Fibroblast of lung (primary cell): Measurements from ENCODE around the gene DAPK1. TPM values are rescaled to one million over a fixed set of nuclear protein-coding genes. Genes with fewer than 3 reads are reported as not detected.
A peak's percentile ranks its signal among the peaks of the same experiment; 100 is the strongest.

ENCODE experiments used
- DNase-seq, 2 donors: peaks; one replicate each; pipeline versions ENCODE4 v3.0.0 to v3.0.0-alpha.2; 2010; ENCODE audit warnings: low read depth in 2 of 2
- H2AFZ ChIP-seq: 2 replicates; pipeline ENCODE4 v1.5.1; 2012; ENCODE audit warnings: low read length, control low read depth, inconsistent platforms
- H3K27ac ChIP-seq: 2 replicates; pipeline ENCODE4 v1.5.1; 2011; ENCODE audit warnings: low read length, control low read depth; ENCODE audit not compliant: insufficient read depth
- H3K27me3 ChIP-seq: 2 replicates; pipeline ENCODE4 v1.5.1; 2011; ENCODE audit warnings: mild to moderate bottlenecking, low read length; ENCODE audit not compliant: control insufficient read depth, insufficient read depth
- H3K36me3 ChIP-seq: 2 replicates; pipeline ENCODE4 v1.5.1; 2011; ENCODE audit warnings: low read length; ENCODE audit not compliant: control insufficient read depth, insufficient read depth
- H3K4me1 ChIP-seq: 2 replicates; pipeline ENCODE4 v1.5.1; 2011; ENCODE audit warnings: low read length; ENCODE audit not compliant: control insufficient read depth, insufficient read depth; ENCODE audit errors: extremely low read depth
- H3K4me2 ChIP-seq: 2 replicates; pipeline ENCODE4 v1.5.1; 2011; ENCODE audit warnings: low read length, control low read depth; ENCODE audit not compliant: insufficient read depth; ENCODE audit errors: extremely low read depth
- H3K4me3 ChIP-seq, 4 experiments: fragments of 200-600 bp in 1 of 4; sonication (generic) in 1 of 4; replicated peaks in 1 of 4; 2 replicates each; pipeline ENCODE4 v1.5.1; 2011 to 2016; ENCODE audit warnings: low read length in 4 of 4, low read depth in 3 of 4, mild to moderate bottlenecking in 3 of 4, control low read depth in 2 of 4, inconsistent platforms in 1 of 4, mixed read lengths in 1 of 4; ENCODE audit not compliant: insufficient read depth in 1 of 4; ENCODE audit errors: control extremely low read depth in 1 of 4
- H3K79me2 ChIP-seq: 2 replicates; pipeline ENCODE4 v1.5.1; 2012; ENCODE audit warnings: mild to moderate bottlenecking, low read length, inconsistent platforms; ENCODE audit not compliant: control insufficient read depth, insufficient read depth
- H3K9ac ChIP-seq: 2 replicates; pipeline ENCODE4 v1.5.1; 2011; ENCODE audit warnings: mild to moderate bottlenecking, low read length, control low read depth; ENCODE audit not compliant: insufficient read depth
- H3K9me3 ChIP-seq: 2 replicates; pipeline ENCODE4 v1.5.1; 2012; ENCODE audit warnings: low read depth, low read length; ENCODE audit not compliant: control insufficient read depth, insufficient read depth
- H4K20me1 ChIP-seq: 2 replicates; pipeline ENCODE4 v1.5.1; 2011; ENCODE audit warnings: low read length; ENCODE audit not compliant: control insufficient read depth, insufficient read depth; ENCODE audit errors: extremely low read depth
- EZH2 ChIP-seq: IDR thresholded peaks from 2 replicates; pipeline ENCODE4 v1.5.1; 2012; ENCODE audit warnings: low read length, control low read depth, mild to moderate bottlenecking; ENCODE audit errors: missing control alignments
- polyA plus RNA-seq, 2 donors: library from polyadenylated mRNA; depleted of rRNA in 1 of 2; stranded (reverse) in 1 of 2; unstranded in 1 of 2; fragments of >200 nt; gene quantifications; 2 replicates each; pipeline ENCODE4 v1.2.1, GENCODE V29; 2011 to 2012; ENCODE audit warnings: missing spikeins in 1 of 2
- total RNA-seq: library from RNA; depleted of rRNA; stranded (reverse); fragments of >200 nt; gene quantifications from 2 replicates; pipeline ENCODE4 v1.2.1, GENCODE V29; 2014
- TF ChIP-seq, protein P1 (sequence below), 2 donors: IDR thresholded peaks in 1 of 2; conservative IDR thresholded peaks in 1 of 2; 1 replicate in 1 of 2; 2 replicates in 1 of 2; pipeline ENCODE4 v1.5.1; 2011 to 2012; ENCODE audit warnings: low read length in 2 of 2, control low read depth in 1 of 2, inconsistent platforms in 1 of 2, low read depth in 1 of 2, mild to moderate bottlenecking in 1 of 2

Gene DAPK1
- total and polyA plus RNA-seq, 2 donors (not counting 1 experiment from before 2014, with no cell fraction given) = 1.1 to 15.5 TPM

- no peak overlapping the region for H3K4me2 ChIP-seq
- H4K20me1 ChIP-seq = no peaks in the 10 kb centered on the region
- H2AFZ ChIP-seq = no peak overlapping the region
- no peak overlapping the region for H3K9ac ChIP-seq
- H3K36me3 ChIP-seq = no peaks in the 10 kb centered on the region
- no peaks in the 10 kb centered on the region for H3K9me3 ChIP-seq
- no peak for TF ChIP-seq EZH2
- TF ChIP-seq, protein P1, sequence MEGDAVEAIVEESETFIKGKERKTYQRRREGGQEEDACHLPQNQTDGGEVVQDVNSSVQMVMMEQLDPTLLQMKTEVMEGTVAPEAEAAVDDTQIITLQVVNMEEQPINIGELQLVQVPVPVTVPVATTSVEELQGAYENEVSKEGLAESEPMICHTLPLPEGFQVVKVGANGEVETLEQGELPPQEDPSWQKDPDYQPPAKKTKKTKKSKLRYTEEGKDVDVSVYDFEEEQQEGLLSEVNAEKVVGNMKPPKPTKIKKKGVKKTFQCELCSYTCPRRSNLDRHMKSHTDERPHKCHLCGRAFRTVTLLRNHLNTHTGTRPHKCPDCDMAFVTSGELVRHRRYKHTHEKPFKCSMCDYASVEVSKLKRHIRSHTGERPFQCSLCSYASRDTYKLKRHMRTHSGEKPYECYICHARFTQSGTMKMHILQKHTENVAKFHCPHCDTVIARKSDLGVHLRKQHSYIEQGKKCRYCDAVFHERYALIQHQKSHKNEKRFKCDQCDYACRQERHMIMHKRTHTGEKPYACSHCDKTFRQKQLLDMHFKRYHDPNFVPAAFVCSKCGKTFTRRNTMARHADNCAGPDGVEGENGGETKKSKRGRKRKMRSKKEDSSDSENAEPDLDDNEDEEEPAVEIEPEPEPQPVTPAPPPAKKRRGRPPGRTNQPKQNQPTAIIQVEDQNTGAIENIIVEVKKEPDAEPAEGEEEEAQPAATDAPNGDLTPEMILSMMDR (conservative IDR thresholded peaks at IDR 0.05 in 1 of 2, IDR thresholded peaks at IDR 0.05 in 1 of 2; ENCODE audit: low read depth in 1 of 2, low read length in 2 of 2) = no peak
- no peak overlapping the region for H3K4me3 ChIP-seq
- no peak for DNase-seq
- H3K79me2 ChIP-seq = no peaks in the 10 kb centered on the region
- no peak overlapping the region for H3K27ac ChIP-seq
- H3K4me1 ChIP-seq = no peaks in the 10 kb centered on the region
- no peaks in the 10 kb centered on the region for H3K27me3 ChIP-seq
Measured at GRCh38 chr9:87622098-87622497, 124.4 kb downstream of the DAPK1 start.

DNA sequence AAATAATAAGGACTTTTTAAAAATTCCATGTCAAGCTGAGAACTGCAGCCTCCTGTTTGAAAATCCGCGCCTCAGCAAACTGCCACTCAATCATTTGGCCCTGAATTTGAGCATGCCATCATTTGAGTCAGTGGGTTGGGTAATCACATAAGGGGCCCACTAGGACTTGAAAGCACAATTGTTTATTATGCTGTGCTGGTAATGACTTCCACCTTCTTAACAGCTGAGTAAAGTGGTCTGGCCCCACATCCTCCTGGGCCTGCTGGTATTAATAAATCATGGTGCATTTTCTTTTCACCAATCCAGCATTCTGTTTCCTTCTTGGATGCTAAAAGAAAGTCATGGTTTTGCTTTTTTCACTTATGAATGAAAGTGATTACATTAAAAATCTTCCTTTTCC lies 125.3 kb downstream of the DAPK1 start:
- peak; percentile 15 to 25 for DNase-seq

DNA sequence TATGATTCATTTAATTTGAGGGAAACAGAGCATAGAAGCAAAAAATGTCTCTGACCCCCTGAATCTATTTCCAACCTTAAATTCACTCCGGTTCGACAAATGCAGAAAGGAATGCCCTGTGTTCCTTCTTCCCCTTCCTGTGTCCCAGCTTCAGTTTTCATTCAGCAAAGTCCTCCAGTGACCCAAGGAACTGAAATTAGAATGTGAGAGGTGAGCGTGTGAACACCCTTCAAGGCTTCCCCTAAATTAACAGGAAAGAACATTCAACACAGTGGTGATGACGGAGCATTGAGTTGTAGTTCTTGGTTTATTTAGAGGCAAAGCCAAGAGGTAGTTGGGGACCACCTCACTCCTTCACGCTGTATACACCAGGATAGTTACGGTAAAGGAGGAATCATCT lies 130.7 kb downstream of the DAPK1 start:
- no peaks in the 10 kb centered on the region for H3K79me2 ChIP-seq
- DNase-seq = no peak
- H4K20me1 ChIP-seq = no peaks in the 10 kb centered on the region
- no peaks in the 10 kb centered on the region for H3K9me3 ChIP-seq
- no peak overlapping the region for H2AFZ ChIP-seq
- no peak overlapping the region for H3K27ac ChIP-seq
- H3K4me3 ChIP-seq = no peak overlapping the region
- H3K4me2 ChIP-seq = no peak overlapping the region
- no peak overlapping the region for H3K9ac ChIP-seq
- no peaks in the 10 kb centered on the region for H3K36me3 ChIP-seq
- TF ChIP-seq EZH2 = no peak
- TF ChIP-seq, protein P1 (conservative IDR thresholded peaks at IDR 0.05 in 1 of 2, IDR thresholded peaks at IDR 0.05 in 1 of 2; ENCODE audit: low read depth in 1 of 2, low read length in 2 of 2) = no peak
- H3K27me3 ChIP-seq = no peaks in the 10 kb centered on the region
- no peaks in the 10 kb centered on the region for H3K4me1 ChIP-seq

More for the DNA sequence above, 125.3 kb downstream of the DAPK1 start:
- TF ChIP-seq, protein P1 (conservative IDR thresholded peaks at IDR 0.05 in 1 of 2, IDR thresholded peaks at IDR 0.05 in 1 of 2; ENCODE audit: low read depth in 1 of 2, low read length in 2 of 2) = no peak
- TF ChIP-seq EZH2 = no peak
- Histone ChIP-seq H3K4me3 (no peak overlapping the region), H3K4me1 (no peaks in the 10 kb centered on the region), H2AFZ (no peak overlapping the region), H3K27me3 (no peaks in the 10 kb centered on the region), H3K9ac (no peak overlapping the region), H4K20me1 (no peaks in the 10 kb centered on the region), H3K36me3 (no peaks in the 10 kb centered on the region), H3K79me2 (no peaks in the 10 kb centered on the region), H3K27ac (no peak overlapping the region), H3K4me2 (no peak overlapping the region), H3K9me3 (no peaks in the 10 kb centered on the region)
